Pancreas (tissue), 10 donors: ENCODE measurements around the gene FBXO34. TPM values are rescaled to one million over a fixed set of nuclear protein-coding genes. Genes with fewer than 3 reads are reported as not detected.

Source experiments
- ATAC-seq, 4 donors: fragments of 200-7000 bp; cut with Tn5 transposase; one replicate each; pipeline versions ENCODE4 v1.8.0 to v1.9.1; 2020; ENCODE audit warnings: mild to moderate bottlenecking in 4 of 4, moderate library complexity in 4 of 4
- DNase-seq, 6 donors: peaks; one replicate each; pipeline ENCODE4 v3.0.0-alpha.2; 2020
- FAIRE-seq: peaks from 2 replicates; lab custom pipeline; 2012; peaks lifted over from hg19 to GRCh38; lab: Jason Lieb, UNC
- H3K27ac ChIP-seq, 4 donors: fragments of 200-600 bp; sonication (generic); 1 replicate in 3 of 4; 2 replicates in 1 of 4; pipeline versions ENCODE4 v1.5.0 to v1.8.0; 2020
- H3K27me3 ChIP-seq, 4 donors: fragments of 200-600 bp; one replicate each; pipeline ENCODE4 v1.8.0; 2021
- H3K36me3 ChIP-seq, 3 donors: fragments of 200-600 bp; sonication (generic) in 1 of 3; one replicate each; pipeline versions ENCODE4 v1.5.0 to v1.8.0; 2020 to 2021
- H3K4me1 ChIP-seq, 3 donors: fragments of 200-600 bp; one replicate each; pipeline ENCODE4 v1.8.0; 2021
- H3K4me3 ChIP-seq, 4 donors: fragments of 200-600 bp; sonication (generic) in 2 of 4; one replicate each; pipeline versions ENCODE4 v1.5.0 to v1.8.0; 2020 to 2021
- H3K9me3 ChIP-seq, 4 donors: fragments of 200-600 bp; one replicate each; pipeline ENCODE4 v1.8.0; 2021
- WGBS, 2 donors: extraction: QIAGEN DNeasy Blood & Tissue Kit; methylation state at CpG; one replicate each; pipeline ENCODE4 v1.1.7; 2013; 5-methylcytosine and 5-hydroxymethylcytosine counted together
- intact Hi-C, 3 donors: fragments of 100-400 bp; cut with DNase I; formaldehyde crosslinking; loops; one replicate each; pipeline versions ENCODE4 v1.11.1 to v1.14.2; 2022
- polyA plus RNA-seq, 2 donors: library from polyadenylated mRNA; stranded (reverse); fragments of 200-250 nt; gene quantifications; one replicate each; pipeline ENCODE4 v1.2.3, GENCODE V29; 2013
- total RNA-seq, 6 donors: library from RNA; stranded (reverse); fragmentation: NEBNext Ultra II Directional in 4 of 6; extraction: Animal tissue kit (Norgen Biotek cat#: 25700) in 4 of 6; gene quantifications; one replicate each; pipeline versions ENCODE4 v1.2.1 to v1.2.4, GENCODE V29; 2021 to 2023
- TF ChIP-seq, protein P1 (sequence below), 4 donors: fragments of 200-600 bp; sonication (generic) in 3 of 4; IDR thresholded peaks; one replicate each; pipeline versions ENCODE4 v1.5.0 to v1.8.0; 2021; ENCODE audit warnings: antibody characterized with exemption in 4 of 4
- donor health status: healthy with polysubstance abuse.
- donor health status: DM: no; HTN: no; CAD: no; lungs with moderate emphysema.
- donor health status: DM: no; HTN: no; CAD: no.
- donor health status: control.
- donor health status: control.
- donor health status: Bipolar disorder and iron deficiency.
- donor health status: DM: yes; HTN: yes; CAD: no.
- donor health status: DM: no; HTN: no; CAD: no.
- donor health status: DM: no; HTN: no; CAD: no.
- donor health status: DM: yes; HTN: yes; CAD: no.

The FBXO34 gene
- total and polyA plus RNA-seq, 8 donors = 4.6 to 19.7 (median 9.4) TPM

- peaks cover 0 to 11% (median 0%) of the 10 kb centered on the region in 3 donors for H3K4me1 ChIP-seq
- H3K27ac ChIP-seq = peak overlapping the region in 1 of 4 donors; percentile 33
- no peaks in the 10 kb centered on the region for H3K9me3 ChIP-seq
- intact Hi-C loops = no loop called here
- DNase-seq (no peak), FAIRE-seq (no peak), ATAC-seq (no peak)
- peaks cover 0 to 7% (median 0%) of the 10 kb centered on the region in 3 donors for H3K36me3 ChIP-seq
- no peak overlapping the region for H3K4me3 ChIP-seq
- 90 to 94% methylated on average over 1 of the region's 1 CpG for WGBS, 2 donors
- H3K27me3 ChIP-seq = no peaks in the 10 kb centered on the region
- TF ChIP-seq, protein P1, sequence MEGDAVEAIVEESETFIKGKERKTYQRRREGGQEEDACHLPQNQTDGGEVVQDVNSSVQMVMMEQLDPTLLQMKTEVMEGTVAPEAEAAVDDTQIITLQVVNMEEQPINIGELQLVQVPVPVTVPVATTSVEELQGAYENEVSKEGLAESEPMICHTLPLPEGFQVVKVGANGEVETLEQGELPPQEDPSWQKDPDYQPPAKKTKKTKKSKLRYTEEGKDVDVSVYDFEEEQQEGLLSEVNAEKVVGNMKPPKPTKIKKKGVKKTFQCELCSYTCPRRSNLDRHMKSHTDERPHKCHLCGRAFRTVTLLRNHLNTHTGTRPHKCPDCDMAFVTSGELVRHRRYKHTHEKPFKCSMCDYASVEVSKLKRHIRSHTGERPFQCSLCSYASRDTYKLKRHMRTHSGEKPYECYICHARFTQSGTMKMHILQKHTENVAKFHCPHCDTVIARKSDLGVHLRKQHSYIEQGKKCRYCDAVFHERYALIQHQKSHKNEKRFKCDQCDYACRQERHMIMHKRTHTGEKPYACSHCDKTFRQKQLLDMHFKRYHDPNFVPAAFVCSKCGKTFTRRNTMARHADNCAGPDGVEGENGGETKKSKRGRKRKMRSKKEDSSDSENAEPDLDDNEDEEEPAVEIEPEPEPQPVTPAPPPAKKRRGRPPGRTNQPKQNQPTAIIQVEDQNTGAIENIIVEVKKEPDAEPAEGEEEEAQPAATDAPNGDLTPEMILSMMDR (IDR thresholded peaks at IDR 0.05) = no peak
These were observed 128.0 kb downstream of the FBXO34 start for GRCh38 chr14:55399183-55399582.

GRCh38 chr14:55399852-55400251, 128.6 kb downstream of the FBXO34 start:
- no peaks in the 10 kb centered on the region for H3K9me3 ChIP-seq

GRCh38 chr14:55401751-55402150, 130.5 kb downstream of the FBXO34 start:
- Histone ChIP-seq H3K4me1 (peaks cover 0 to 11% (median 0%) of the 10 kb centered on the region in 3 donors), H3K27me3 (no peaks in the 10 kb centered on the region), H3K27ac (no peak overlapping the region), H3K9me3 (no peaks in the 10 kb centered on the region), H3K36me3 (no peaks in the 10 kb centered on the region), H3K4me3 (no peak overlapping the region)
- DNase-seq (no peak), FAIRE-seq (no peak), ATAC-seq (no peak)
- WGBS, 2 donors = 90 to 95% methylated on average over 6 of the region's 6 CpGs
- intact Hi-C loops = no loop called here
- TF ChIP-seq, protein P1 (IDR thresholded peaks at IDR 0.05) = no peak

More at GRCh38 chr14:55399852-55400251, 128.6 kb downstream of the FBXO34 start:
- Histone ChIP-seq H3K27me3 (no peaks in the 10 kb centered on the region), H3K27ac (no peak overlapping the region), H3K4me1 (peaks cover 0 to 11% (median 0%) of the 10 kb centered on the region in 3 donors), H3K36me3 (peaks cover 0 to 4% (median 0%) of the 10 kb centered on the region in 3 donors), H3K4me3 (no peak overlapping the region)
- no peak for FAIRE-seq
- DNase-seq = no peak
- TF ChIP-seq, protein P1 (IDR thresholded peaks at IDR 0.05) = no peak
- WGBS, 2 donors = 80 to 83% methylated on average over 2 of the region's 2 CpGs
- intact Hi-C loops = no loop called here
- ATAC-seq = no peak

Other genes with a start within 250 kb of the FBXO34 start
- 1 to 10 TPM in 4 of 6 donors, under 1 TPM in 2; 0.46 to 2.3 (median 1.2) TPM for gene WDHD1, start 244.3 kb upstream of the FBXO34 start, total RNA-seq
- under 1 TPM; 0.45 to 0.57 TPM for gene WDHD1, start 244.3 kb upstream of the FBXO34 start, polyA plus RNA-seq
- 10 to 100 TPM in 2 of 6 donors, 1 to 10 TPM in 4; 4.9 to 13.4 (median 6.5) TPM for gene SOCS4, start 244.2 kb upstream of the FBXO34 start, total RNA-seq
- gene SOCS4, start 244.2 kb upstream of the FBXO34 start, polyA plus RNA-seq = 1 to 10 TPM; 2.4 to 4.9 TPM
- gene MAPK1IP1L, start 219.8 kb upstream of the FBXO34 start, total RNA-seq = 10 to 100 TPM; 15.2 to 29.7 (median 23.1) TPM
- gene MAPK1IP1L, start 219.8 kb upstream of the FBXO34 start, polyA plus RNA-seq = 10 to 100 TPM; 12.9 to 24.2 TPM
- gene LGALS3, start 142.2 kb upstream of the FBXO34 start, total RNA-seq = 10 to 100 TPM; 22.6 to 77.8 (median 40.6) TPM
- gene LGALS3, start 142.2 kb upstream of the FBXO34 start, polyA plus RNA-seq = 10 to 100 TPM; 53.1 to 74.7 TPM
- under 1 TPM in 4 of 6 donors, not detected in 2; 0.12 to 0.90 (median 0.47) TPM for gene DLGAP5, start 79.8 kb upstream of the FBXO34 start, total RNA-seq
- gene DLGAP5, start 79.8 kb upstream of the FBXO34 start, polyA plus RNA-seq = not detected
- 1 to 10 TPM; 3.0 to 5.6 (median 4.2) TPM for gene ATG14, start 140.4 kb downstream of the FBXO34 start, total RNA-seq
- gene ATG14, start 140.4 kb downstream of the FBXO34 start, polyA plus RNA-seq = 1 to 10 TPM; 5.4 to 8.1 TPM
- not detected for gene TBPL2, start 169.2 kb downstream of the FBXO34 start, total RNA-seq
- not detected for gene TBPL2, start 169.2 kb downstream of the FBXO34 start, polyA plus RNA-seq